ENCODE results near the gene HOXA9.

Gene HOXA9

DNA sequence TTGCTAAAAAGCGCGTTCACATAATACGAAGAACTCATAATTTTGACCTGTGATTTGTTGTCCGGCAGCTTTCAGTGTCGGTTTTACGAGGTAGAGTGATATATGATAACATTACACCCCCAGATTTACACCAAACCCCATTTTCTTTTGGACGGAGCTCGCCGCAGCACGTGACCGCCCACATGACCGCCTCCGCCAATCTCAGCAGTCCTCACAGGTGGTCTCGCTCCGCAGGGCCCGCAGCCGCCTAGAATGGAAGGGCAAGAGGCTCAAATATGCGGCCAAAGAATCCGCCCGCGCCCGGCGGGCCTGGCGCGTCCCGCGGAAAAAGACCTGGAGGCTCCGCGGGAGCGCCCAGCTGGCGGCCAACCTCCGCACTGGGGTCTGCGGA is 8.8 kb downstream of the HOXA9 start, which contains the start of gene HOXA7 (continued):
- no peak for TF ChIP-seq ZNF433 (tag by site-specific recombination; IDR thresholded peaks at IDR 0.05; ENCODE audit: low read depth)
- no peak for TF ChIP-seq ZNF600 (tag by site-specific recombination; IDR thresholded peaks at IDR 0.05)
- TF ChIP-seq ZNF791 (tag by site-specific recombination; IDR thresholded peaks at IDR 0.05), result no peak
- TF ChIP-seq, protein P1, sequence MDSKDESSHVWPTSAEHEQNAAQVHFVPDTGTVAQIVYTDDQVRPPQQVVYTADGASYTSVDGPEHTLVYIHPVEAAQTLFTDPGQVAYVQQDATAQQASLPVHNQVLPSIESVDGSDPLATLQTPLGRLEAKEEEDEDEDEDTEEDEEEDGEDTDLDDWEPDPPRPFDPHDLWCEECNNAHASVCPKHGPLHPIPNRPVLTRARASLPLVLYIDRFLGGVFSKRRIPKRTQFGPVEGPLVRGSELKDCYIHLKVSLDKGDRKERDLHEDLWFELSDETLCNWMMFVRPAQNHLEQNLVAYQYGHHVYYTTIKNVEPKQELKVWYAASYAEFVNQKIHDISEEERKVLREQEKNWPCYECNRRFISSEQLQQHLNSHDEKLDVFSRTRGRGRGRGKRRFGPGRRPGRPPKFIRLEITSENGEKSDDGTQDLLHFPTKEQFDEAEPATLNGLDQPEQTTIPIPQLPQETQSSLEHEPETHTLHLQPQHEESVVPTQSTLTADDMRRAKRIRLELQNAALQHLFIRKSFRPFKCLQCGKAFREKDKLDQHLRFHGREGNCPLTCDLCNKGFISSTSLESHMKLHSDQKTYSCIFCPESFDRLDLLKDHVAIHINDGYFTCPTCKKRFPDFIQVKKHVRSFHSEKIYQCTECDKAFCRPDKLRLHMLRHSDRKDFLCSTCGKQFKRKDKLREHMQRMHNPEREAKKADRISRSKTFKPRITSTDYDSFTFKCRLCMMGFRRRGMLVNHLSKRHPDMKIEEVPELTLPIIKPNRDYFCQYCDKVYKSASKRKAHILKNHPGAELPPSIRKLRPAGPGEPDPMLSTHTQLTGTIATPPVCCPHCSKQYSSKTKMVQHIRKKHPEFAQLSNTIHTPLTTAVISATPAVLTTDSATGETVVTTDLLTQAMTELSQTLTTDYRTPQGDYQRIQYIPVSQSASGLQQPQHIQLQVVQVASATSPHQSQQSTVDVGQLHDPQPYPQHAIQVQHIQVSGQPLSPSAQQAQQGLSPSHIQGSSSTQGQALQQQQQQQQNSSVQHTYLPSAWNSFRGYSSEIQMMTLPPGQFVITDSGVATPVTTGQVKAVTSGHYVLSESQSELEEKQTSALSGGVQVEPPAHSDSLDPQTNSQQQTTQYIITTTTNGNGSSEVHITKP (tag by site-specific recombination; IDR thresholded peaks at IDR 0.05), result peak; percentile 83
- TF ChIP-seq GLIS2 (tag by site-specific recombination; IDR thresholded peaks at IDR 0.05), result peak; percentile 90
- no peak for TF ChIP-seq WT1 (tag by site-specific recombination; IDR thresholded peaks at IDR 0.05)
- TF ChIP-seq, protein P2, sequence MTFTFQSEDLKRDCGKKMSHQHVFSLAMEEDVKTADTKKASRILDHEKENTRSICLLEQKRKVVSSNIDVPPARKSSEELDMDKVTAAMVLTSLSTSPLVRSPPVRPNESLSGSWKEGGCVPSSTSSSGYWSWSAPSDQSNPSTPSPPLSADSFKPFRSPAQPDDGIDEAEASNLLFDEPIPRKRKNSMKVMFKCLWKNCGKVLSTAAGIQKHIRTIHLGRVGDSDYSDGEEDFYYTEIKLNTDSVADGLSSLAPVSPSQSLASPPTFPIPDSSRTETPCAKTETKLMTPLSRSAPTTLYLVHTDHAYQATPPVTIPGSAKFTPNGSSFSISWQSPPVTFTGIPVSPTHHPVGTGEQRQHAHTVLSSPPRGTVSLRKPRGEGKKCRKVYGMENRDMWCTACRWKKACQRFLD (tag by site-specific recombination; IDR thresholded peaks at IDR 0.05), result no peak
- no peak for TF ChIP-seq ZNF558 (tag by site-specific recombination; IDR thresholded peaks at IDR 0.05)
- peak; percentile 12 for TF ChIP-seq ZBTB26 (tag by site-specific recombination; optimal IDR thresholded peaks at IDR 0.05)
- TF ChIP-seq ZNF155 (tag by site-specific recombination; IDR thresholded peaks at IDR 0.05), result no peak
- no peak for TF ChIP-seq ZNF623 (tag by site-specific recombination; IDR thresholded peaks at IDR 0.05)
- TF ChIP-seq ZNF768 (tag by site-specific recombination; IDR thresholded peaks at IDR 0.05), result no peak
- no peak for TF ChIP-seq ZNF138 (tag by site-specific recombination; IDR thresholded peaks at IDR 0.05; ENCODE audit: borderline replicate concordance)
- TF ChIP-seq SP3 (tag by site-specific recombination; IDR thresholded peaks at IDR 0.05), result no peak
- peak; percentile 22; the same call in 1 of the 2 replicates for TF ChIP-seq ZXDB (tag by site-specific recombination; IDR thresholded peaks at IDR 0.05)
- no peak for TF ChIP-seq TRIM28 (IDR thresholded peaks at IDR 0.05; ENCODE audit: borderline replicate concordance, low read length)
- no peak for TF ChIP-seq ZNF423 (tag by site-specific recombination; IDR thresholded peaks at IDR 0.05)
- TF ChIP-seq GLIS1 (tag by site-specific recombination; IDR thresholded peaks at IDR 0.05), result peak; percentile 86
- no peak for TF ChIP-seq ZNF76 (tag by site-specific recombination; IDR thresholded peaks at IDR 0.05; ENCODE audit: borderline replicate concordance, low read depth)
- TF ChIP-seq ZNF785 (tag by site-specific recombination; IDR thresholded peaks at IDR 0.05), result no peak
- no peak for TF ChIP-seq ZBTB6 (tag by site-specific recombination; IDR thresholded peaks at IDR 0.05)
- TF ChIP-seq ZNF184 (tag by site-specific recombination; IDR thresholded peaks at IDR 0.05), result no peak
- TF ChIP-seq ZNF302 (tag by site-specific recombination; IDR thresholded peaks at IDR 0.05; ENCODE audit: low read depth), result no peak
- TF ChIP-seq ZNF670 (tag by site-specific recombination; IDR thresholded peaks at IDR 0.05; ENCODE audit: low read depth), result no peak
- TF ChIP-seq, protein P3, sequence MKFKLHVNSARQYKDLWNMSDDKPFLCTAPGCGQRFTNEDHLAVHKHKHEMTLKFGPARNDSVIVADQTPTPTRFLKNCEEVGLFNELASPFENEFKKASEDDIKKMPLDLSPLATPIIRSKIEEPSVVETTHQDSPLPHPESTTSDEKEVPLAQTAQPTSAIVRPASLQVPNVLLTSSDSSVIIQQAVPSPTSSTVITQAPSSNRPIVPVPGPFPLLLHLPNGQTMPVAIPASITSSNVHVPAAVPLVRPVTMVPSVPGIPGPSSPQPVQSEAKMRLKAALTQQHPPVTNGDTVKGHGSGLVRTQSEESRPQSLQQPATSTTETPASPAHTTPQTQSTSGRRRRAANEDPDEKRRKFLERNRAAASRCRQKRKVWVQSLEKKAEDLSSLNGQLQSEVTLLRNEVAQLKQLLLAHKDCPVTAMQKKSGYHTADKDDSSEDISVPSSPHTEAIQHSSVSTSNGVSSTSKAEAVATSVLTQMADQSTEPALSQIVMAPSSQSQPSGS (tag by site-specific recombination; IDR thresholded peaks at IDR 0.05; ENCODE audit: low read depth), result no peak
- TF ChIP-seq ZNF549 (tag by site-specific recombination; IDR thresholded peaks at IDR 0.05), result no peak
- no peak for TF ChIP-seq MYNN (tag by site-specific recombination; IDR thresholded peaks at IDR 0.05; ENCODE audit: borderline replicate concordance)
- peak; percentile 97 for TF ChIP-seq ZFHX2 (tag by site-specific recombination; conservative IDR thresholded peaks at IDR 0.05)
- no peak for TF ChIP-seq ZNF580 (tag by site-specific recombination; IDR thresholded peaks at IDR 0.05)
- TF ChIP-seq SCRT2 (tag by site-specific recombination; IDR thresholded peaks at IDR 0.05), result peak; percentile 60; the same call in 1 of the 2 replicates
- no peak for TF ChIP-seq BCL11A (tag by site-specific recombination; IDR thresholded peaks at IDR 0.05; ENCODE audit: low read depth)
- no peak; the same call in 1 of the 2 replicates for TF ChIP-seq ZBTB20 (tag by site-specific recombination; IDR thresholded peaks at IDR 0.05)
- no peak for TF ChIP-seq ZNF501 (tag by site-specific recombination; IDR thresholded peaks at IDR 0.05)
